ENCODE results near the gene RBSN. TPM values are rescaled to one million over a fixed set of nuclear protein-coding genes. Genes with fewer than 3 reads are reported as not detected.
A peak's percentile ranks its signal among the peaks of the same experiment; 100 is the strongest.

Gene RBSN
- total RNA-seq, 6 experiments from 2014 or later: 17.6 to 22.2 (median 19.3) TPM

DNA sequence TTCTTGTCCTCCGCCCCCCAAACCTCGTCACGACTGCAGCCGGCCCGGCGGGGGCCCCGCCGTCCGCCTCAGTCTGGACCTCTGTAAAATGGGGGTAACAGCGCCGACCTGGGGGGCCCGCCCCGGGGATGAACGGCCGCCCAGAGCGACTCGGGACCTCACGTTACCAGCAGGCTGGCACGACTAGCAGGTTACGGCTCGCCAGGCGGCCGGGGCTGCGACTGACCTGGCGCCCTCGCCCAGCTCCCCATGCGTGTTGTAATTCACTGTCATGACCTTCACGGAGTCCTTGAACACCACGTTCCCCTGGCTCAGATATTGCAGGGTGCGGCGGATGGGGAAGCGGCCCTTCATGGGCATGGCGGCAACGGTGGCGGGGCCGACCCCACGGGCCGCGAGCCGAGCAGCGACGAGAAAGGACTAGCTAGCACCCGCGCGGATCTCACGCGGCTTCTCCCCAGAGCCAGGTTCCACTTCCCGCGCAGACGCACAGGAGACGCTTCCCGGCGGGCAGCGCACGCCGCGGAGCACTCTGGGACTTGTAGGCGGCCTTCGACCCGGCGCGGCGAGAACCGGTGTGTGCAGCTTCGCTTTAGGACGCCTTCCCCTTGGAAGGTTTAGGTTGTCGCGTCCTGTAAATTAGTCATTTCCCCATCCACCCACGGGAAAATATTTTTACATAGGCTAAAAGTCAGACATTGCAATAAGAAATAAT lies 34.0 kb downstream of the RBSN start, which contains the start of gene MRPS25:
Gene MRPS25 (minus strand): TSS at position 481 of the 715 bp plus-strand sequence. CDS start 121 bp downstream, at position 360.
- Mint-ChIP-seq H3K4me1 (ENCODE audit: low read depth) (peaks cover 19% of the 10 kb centered on the region), H3K27ac (peak within 1 kb of the TSS; percentile 94)

DNA sequence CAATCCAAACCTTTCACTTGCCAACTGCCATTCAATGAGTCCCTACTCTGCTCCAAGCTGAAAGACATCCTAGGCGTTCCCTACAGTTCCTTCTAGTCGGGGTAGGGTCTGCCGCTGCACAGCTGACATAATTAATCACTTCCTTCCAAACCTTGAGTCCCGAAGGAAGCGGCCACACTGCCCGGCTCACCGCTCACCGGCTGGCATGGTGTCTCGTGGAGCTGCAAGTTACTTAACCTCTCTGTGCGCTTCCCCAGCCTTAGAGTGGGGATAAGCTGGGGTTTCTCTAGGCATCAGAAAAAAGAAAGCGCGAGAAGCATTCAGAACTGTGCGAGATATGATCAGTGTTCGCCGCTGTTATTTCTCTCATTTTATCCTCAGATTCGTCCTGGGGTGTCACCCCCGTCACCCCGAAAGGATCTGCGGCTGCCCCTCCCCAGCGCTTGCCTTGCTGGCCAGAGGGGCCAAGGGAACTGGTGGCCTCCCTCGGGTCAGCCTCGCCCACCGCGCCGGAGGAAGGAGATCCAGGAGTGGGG lies 34.6 kb downstream of the RBSN start:
- peak; percentile 23 for DNase-seq
- TF ChIP-seq, protein P1, sequence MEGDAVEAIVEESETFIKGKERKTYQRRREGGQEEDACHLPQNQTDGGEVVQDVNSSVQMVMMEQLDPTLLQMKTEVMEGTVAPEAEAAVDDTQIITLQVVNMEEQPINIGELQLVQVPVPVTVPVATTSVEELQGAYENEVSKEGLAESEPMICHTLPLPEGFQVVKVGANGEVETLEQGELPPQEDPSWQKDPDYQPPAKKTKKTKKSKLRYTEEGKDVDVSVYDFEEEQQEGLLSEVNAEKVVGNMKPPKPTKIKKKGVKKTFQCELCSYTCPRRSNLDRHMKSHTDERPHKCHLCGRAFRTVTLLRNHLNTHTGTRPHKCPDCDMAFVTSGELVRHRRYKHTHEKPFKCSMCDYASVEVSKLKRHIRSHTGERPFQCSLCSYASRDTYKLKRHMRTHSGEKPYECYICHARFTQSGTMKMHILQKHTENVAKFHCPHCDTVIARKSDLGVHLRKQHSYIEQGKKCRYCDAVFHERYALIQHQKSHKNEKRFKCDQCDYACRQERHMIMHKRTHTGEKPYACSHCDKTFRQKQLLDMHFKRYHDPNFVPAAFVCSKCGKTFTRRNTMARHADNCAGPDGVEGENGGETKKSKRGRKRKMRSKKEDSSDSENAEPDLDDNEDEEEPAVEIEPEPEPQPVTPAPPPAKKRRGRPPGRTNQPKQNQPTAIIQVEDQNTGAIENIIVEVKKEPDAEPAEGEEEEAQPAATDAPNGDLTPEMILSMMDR (IDR thresholded peaks at IDR 0.05): no peak
- Mint-ChIP-seq H3K9me3 (no peaks in the 10 kb centered on the region), H3K27me3 (ENCODE audit: insufficient read depth) (peaks cover 4% of the 10 kb centered on the region), H3K4me3 (peak overlapping the region; percentile 96), H3K36me3 (ENCODE audit: low read depth) (peaks cover 10% of the 10 kb centered on the region), H3K4me1 (ENCODE audit: low read depth) (peaks cover 19% of the 10 kb centered on the region), H3K27ac (peak overlapping the region; percentile 94)

More for the DNA sequence above, 34.0 kb downstream of the RBSN start, which contains the start of gene MRPS25:
- Mint-ChIP-seq H3K27me3 (ENCODE audit: insufficient read depth) (peaks cover 4% of the 10 kb centered on the region), H3K4me3 (peak within 1 kb of the TSS; percentile 96), H3K9me3 (no peaks in the 10 kb centered on the region), H3K36me3 (ENCODE audit: low read depth) (peaks cover 10% of the 10 kb centered on the region)
- TF ChIP-seq, protein P1 (IDR thresholded peaks at IDR 0.05): no peak
- DNase-seq: peak; percentile 88

DNA sequence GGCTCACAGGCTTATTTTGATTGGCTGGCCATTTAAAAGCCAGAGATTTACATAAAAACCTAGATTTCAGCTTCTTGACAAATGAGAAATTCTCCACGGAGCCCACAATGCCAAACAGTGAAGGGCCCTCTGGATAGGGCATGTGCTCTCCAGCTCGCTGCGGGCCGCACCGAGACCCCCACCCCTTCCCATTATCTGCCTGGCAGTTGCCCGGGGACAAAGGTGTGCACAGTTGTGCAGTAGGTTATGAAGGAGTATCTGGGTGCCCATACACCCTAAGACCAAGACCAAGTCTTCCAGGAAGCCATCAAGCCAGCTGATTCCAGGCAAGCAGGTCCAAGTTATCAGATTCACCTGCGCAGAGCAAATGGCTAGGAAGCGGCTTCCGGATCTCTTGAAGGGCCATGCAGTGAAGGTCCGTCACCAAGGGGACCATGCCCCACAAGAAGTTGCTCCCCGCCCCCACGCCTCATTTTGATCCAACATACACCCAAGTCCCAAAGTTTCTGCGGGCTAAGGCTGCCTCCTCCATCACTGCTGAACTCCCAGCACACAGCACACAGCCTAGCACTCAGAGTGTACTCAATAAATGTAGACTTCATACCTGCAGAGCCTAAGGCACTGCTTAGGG lies 35.2 kb downstream of the RBSN start:
- H3K36me3 Mint-ChIP-seq (ENCODE audit: low read depth): peaks cover 12% of the 10 kb centered on the region
- no peak for DNase-seq
- H3K27me3 Mint-ChIP-seq (ENCODE audit: insufficient read depth): peaks cover 4% of the 10 kb centered on the region
- no peaks in the 10 kb centered on the region for H3K9me3 Mint-ChIP-seq
- TF ChIP-seq, protein P1 (IDR thresholded peaks at IDR 0.05): no peak
- H3K4me3 Mint-ChIP-seq: peak overlapping the region; percentile 96
- peaks cover 19% of the 10 kb centered on the region for H3K4me1 Mint-ChIP-seq (ENCODE audit: low read depth)
- peak overlapping the region; percentile 94 for H3K27ac Mint-ChIP-seq

DNA sequence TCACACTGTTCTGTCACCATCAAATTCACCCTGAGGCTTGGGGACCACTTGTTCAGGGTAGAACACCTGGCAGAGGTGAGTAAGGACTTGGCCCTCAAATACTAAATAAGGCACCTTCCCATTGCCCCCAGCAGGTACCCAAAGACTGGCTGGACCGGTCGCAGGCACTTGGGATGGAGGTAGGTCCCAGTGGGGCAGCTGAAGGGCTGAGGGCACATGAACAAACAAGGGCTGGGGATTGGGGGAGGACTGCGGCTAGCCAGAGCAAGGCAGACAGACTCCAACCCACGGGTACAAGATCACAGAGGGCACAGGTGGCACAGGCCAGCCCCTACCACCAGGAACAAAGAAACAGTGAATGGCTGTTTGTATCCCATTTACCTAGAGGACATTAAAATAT lies 35.7 kb downstream of the RBSN start:
- H3K4me3 Mint-ChIP-seq: peak overlapping the region; percentile 96
- H3K36me3 Mint-ChIP-seq (ENCODE audit: low read depth): peaks cover 17% of the 10 kb centered on the region
- H3K9me3 Mint-ChIP-seq: no peaks in the 10 kb centered on the region
- no peak overlapping the region; the same call in 1 of the 2 replicates for H3K27ac Mint-ChIP-seq
- TF ChIP-seq, protein P1 (IDR thresholded peaks at IDR 0.05): no peak
- peaks cover 19% of the 10 kb centered on the region for H3K4me1 Mint-ChIP-seq (ENCODE audit: low read depth)
- H3K27me3 Mint-ChIP-seq (ENCODE audit: insufficient read depth): peaks cover 4% of the 10 kb centered on the region
- DNase-seq: no peak

DNA sequence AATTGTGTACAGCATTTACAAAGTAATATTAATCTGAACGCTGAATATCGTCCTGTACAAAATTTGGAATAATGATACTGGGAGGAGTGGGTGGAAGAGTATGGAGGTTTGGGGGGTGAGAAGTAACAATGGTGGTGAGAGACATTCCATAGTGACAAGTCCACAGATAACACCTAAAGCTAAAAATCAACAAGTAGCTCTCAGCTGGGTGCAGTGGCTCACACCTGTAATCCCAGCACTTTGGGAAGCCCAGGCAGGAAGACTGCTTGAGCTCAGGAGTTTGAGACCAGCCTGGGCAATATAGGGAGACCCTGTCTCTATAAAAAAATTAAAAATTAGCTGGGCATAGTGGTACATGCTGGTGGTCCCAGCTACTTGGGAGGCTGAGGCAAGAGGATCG lies 38.9 kb downstream of the RBSN start:
- peaks cover 2% of the 10 kb centered on the region for H3K27me3 Mint-ChIP-seq (ENCODE audit: insufficient read depth)
- DNase-seq: no peak
- H3K9me3 Mint-ChIP-seq: no peaks in the 10 kb centered on the region
- H3K27ac Mint-ChIP-seq: no peak overlapping the region
- peaks cover 24% of the 10 kb centered on the region for H3K36me3 Mint-ChIP-seq (ENCODE audit: low read depth)
- peaks cover 21% of the 10 kb centered on the region for H3K4me1 Mint-ChIP-seq (ENCODE audit: low read depth)
- TF ChIP-seq, protein P1 (IDR thresholded peaks at IDR 0.05): no peak
- no peak overlapping the region for H3K4me3 Mint-ChIP-seq

Measured in HFFc6 (cell line).